Neuronal stem cell (in vitro differentiated cells): ENCODE data around the gene PDE6B.
A peak's percentile ranks its signal among the peaks of the same experiment; 100 is the strongest.
"Not testable (repeated sequence)": the region's sequence is repeated elsewhere in the genome, so short reads cannot be mapped to it uniquely, and the experiment has no call there.

Experiments
- DNase-seq: peaks from one replicate; pipeline ENCODE4 v3.0.0-alpha.2; 2013; ENCODE audit warnings: low spot score
- H2AFZ ChIP-seq: one replicate; pipeline ENCODE4 v1.6.1; 2013; ENCODE audit warnings: mild to moderate bottlenecking, low read length, inconsistent platforms
- H2AK5ac ChIP-seq: 2 replicates; pipeline ENCODE4 v1.6.1; 2013; ENCODE audit warnings: low read depth, mild to moderate bottlenecking, inconsistent platforms, low read length, moderate library complexity, mixed read lengths
- H2BK120ac ChIP-seq: 2 replicates; pipeline ENCODE4 v1.6.1; 2013; ENCODE audit warnings: low read depth, mild to moderate bottlenecking, inconsistent platforms, low read length, moderate library complexity, mixed read lengths
- H2BK12ac ChIP-seq: one replicate; pipeline ENCODE4 v1.6.1; 2013; ENCODE audit warnings: low read length, inconsistent platforms
- H2BK15ac ChIP-seq: 2 replicates; pipeline ENCODE4 v1.6.1; 2013; ENCODE audit warnings: mild to moderate bottlenecking, low read length, inconsistent platforms, mixed read lengths
- H2BK5ac ChIP-seq: one replicate; pipeline ENCODE4 v1.6.1; 2013; ENCODE audit warnings: inconsistent platforms, mild to moderate bottlenecking, low read length, moderate library complexity
- H3K14ac ChIP-seq: one replicate; pipeline ENCODE4 v1.6.1; 2013; ENCODE audit warnings: low read length, inconsistent platforms
- H3K18ac ChIP-seq: 2 replicates; pipeline ENCODE4 v1.6.1; 2013; ENCODE audit warnings: low read length, inconsistent platforms
- H3K23ac ChIP-seq: 2 replicates; pipeline ENCODE4 v1.6.1; 2013; ENCODE audit warnings: low read depth, mild to moderate bottlenecking, mixed read lengths, low read length, inconsistent platforms; ENCODE audit not compliant: poor library complexity
- H3K27ac ChIP-seq: replicated peaks from 3 replicates; pipeline ENCODE4 v1.5.1; 2013; ENCODE audit warnings: low read length, inconsistent platforms
- H3K27me3 ChIP-seq, 3 experiments: 2 replicates each; pipeline ENCODE4 v1.6.1; 2013; ENCODE audit warnings: low read length in 3 of 3, mild to moderate bottlenecking in 2 of 3, inconsistent platforms in 1 of 3, low read depth in 1 of 3, mixed read lengths in 1 of 3, moderate library complexity in 1 of 3; ENCODE audit not compliant: control insufficient read depth in 3 of 3, insufficient read depth in 3 of 3
- H3K36me3 ChIP-seq, 2 donors: replicated peaks in 1 of 2; 2 replicates each; pipeline ENCODE4 v1.6.1; 2013; ENCODE audit warnings: low read length in 2 of 2; ENCODE audit not compliant: control insufficient read depth in 2 of 2, insufficient read depth in 2 of 2
- H3K4ac ChIP-seq: 2 replicates; pipeline ENCODE4 v1.6.1; 2013; ENCODE audit warnings: inconsistent platforms, mild to moderate bottlenecking, low read length, moderate library complexity
- H3K4me1 ChIP-seq, 2 donors: 1 replicate in 1 of 2; 2 replicates in 1 of 2; pipeline ENCODE4 v1.6.1; 2013; ENCODE audit warnings: low read length in 2 of 2, low read depth in 1 of 2; ENCODE audit not compliant: control insufficient read depth in 2 of 2, insufficient read depth in 1 of 2
- H3K4me2 ChIP-seq: one replicate; pipeline ENCODE4 v1.6.1; 2013; ENCODE audit warnings: mild to moderate bottlenecking, low read length, inconsistent platforms; ENCODE audit not compliant: insufficient read depth, poor library complexity, severe bottlenecking
- H3K4me3 ChIP-seq, 2 donors: 2 replicates each; pipeline ENCODE4 v1.5.1; 2013; ENCODE audit warnings: low read length in 2 of 2, mild to moderate bottlenecking in 2 of 2, inconsistent platforms in 1 of 2, moderate library complexity in 1 of 2
- H3K79me1 ChIP-seq: one replicate; pipeline ENCODE4 v1.6.1; 2013; ENCODE audit warnings: low read depth, mild to moderate bottlenecking, inconsistent platforms, low read length, moderate library complexity
- H3K9ac ChIP-seq: one replicate; pipeline ENCODE4 v1.6.1; 2013; ENCODE audit warnings: mild to moderate bottlenecking, low read depth, low read length, inconsistent platforms; ENCODE audit not compliant: poor library complexity
- H3K9me3 ChIP-seq, 2 donors: replicated peaks in 1 of 2; 2 replicates each; pipeline versions ENCODE3 to v1.6.1; 2013; ENCODE audit warnings: low read length in 2 of 2, mild to moderate bottlenecking in 2 of 2, inconsistent platforms in 1 of 2, low read depth in 1 of 2, mixed read lengths in 1 of 2, moderate library complexity in 1 of 2; ENCODE audit not compliant: control insufficient read depth in 2 of 2, insufficient read depth in 1 of 2
- H4K8ac ChIP-seq: one replicate; pipeline ENCODE4 v1.6.1; 2013; ENCODE audit warnings: low read depth, mild to moderate bottlenecking, inconsistent platforms, low read length, moderate library complexity
- H4K91ac ChIP-seq: one replicate; pipeline ENCODE4 v1.6.1; 2013; ENCODE audit warnings: low read length, low read depth, mild to moderate bottlenecking, inconsistent platforms; ENCODE audit not compliant: poor library complexity
- WGBS, 2 donors: extraction: QIAGEN DNeasy Blood & Tissue Kit; methylation state at CpG; one replicate each; pipeline ENCODE4 v1.1.7; 2013; ENCODE audit warnings: missing lambda C conversion rate in 2 of 2, mixed read lengths in 1 of 2; ENCODE audit not compliant: insufficient read length in 2 of 2, insufficient replicate concordance in 1 of 2; ENCODE audit errors: extremely low coverage in 2 of 2; 5-methylcytosine and 5-hydroxymethylcytosine counted together

PDE6B gene

DNA sequence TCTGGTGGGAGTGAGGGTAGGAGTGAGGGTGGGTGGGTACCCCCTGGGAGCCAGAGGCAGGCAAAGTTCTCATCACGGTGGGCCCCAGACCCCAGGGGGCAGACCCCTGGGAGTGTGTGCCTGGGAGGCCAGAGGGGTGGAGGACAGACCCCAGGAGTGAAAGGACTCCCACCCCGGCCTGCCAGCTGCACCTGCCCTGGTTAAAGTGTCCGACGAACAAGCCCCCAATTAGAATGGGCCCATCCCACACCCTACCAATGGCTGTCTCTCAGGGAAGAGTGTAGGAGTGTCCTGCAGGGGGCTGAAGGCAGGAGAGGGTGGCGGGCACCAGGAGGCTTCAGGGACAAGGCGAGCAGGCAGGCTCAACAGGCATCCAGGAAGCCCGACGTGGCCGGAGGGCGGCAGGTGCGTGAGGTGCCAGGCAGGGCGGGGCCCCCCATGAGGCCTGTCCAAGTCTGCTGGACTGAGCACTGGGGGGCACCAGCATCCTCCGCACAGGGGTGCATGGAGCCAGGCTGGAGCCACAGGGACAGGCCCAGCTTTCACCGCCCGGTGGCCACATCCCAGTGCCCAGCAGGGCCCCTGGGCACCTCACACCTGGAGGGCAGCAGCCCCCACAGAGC lies 8.7 kb downstream of the PDE6B start:
- peak overlapping the region; percentile 37 for H2BK15ac ChIP-seq
- H2BK120ac ChIP-seq: no peak overlapping the region
- H2BK5ac ChIP-seq: no peak overlapping the region
- H3K4ac ChIP-seq: no peak overlapping the region
- H4K91ac ChIP-seq: no peak overlapping the region
- peaks cover 0 to 11% (median 0%) of the 10 kb centered on the region in 3 experiments for H3K27me3 ChIP-seq
- no peak overlapping the region for H3K27ac ChIP-seq
- H3K4me1 ChIP-seq: peaks cover 0 to 3% of the 10 kb centered on the region in 2 donors
- peaks cover 2% of the 10 kb centered on the region for H3K79me1 ChIP-seq
- H3K18ac ChIP-seq: peak overlapping the region; percentile 57
- no peak overlapping the region for H3K4me2 ChIP-seq
- WGBS, 2 donors: no CpG with 5 or more reads among the region's 15 CpGs
- H3K4me3 ChIP-seq: no peak overlapping the region
- no peak overlapping the region for H3K9ac ChIP-seq
- no peak overlapping the region for H2AK5ac ChIP-seq
- no peak overlapping the region for H2AFZ ChIP-seq
- DNase-seq: no peak
- peaks cover 4 to 11% of the 10 kb centered on the region in 2 donors for H3K9me3 ChIP-seq
- no peak overlapping the region for H4K8ac ChIP-seq
- no peaks in the 10 kb centered on the region for H3K36me3 ChIP-seq
- H3K14ac ChIP-seq: no peak overlapping the region
- H2BK12ac ChIP-seq: no peak overlapping the region
- H3K23ac ChIP-seq: peak overlapping the region; percentile 73

DNA sequence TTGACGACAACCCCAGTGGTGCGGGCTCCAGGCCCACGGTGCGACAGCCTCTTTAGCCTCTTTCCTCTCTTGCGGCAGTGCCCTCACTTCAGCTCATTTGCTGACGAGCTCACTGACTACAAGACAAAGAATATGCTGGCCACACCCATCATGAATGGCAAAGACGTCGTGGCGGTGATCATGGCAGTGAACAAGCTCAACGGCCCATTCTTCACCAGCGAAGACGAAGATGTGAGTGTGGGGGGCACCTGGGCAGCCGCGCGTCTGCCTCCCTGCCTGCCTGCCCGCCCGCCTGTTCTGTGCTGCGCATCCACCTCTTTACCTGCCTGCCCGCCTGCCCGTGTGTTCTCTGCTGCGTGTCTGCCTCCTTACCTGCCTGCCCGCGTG lies 9.2 kb downstream of the PDE6B start:
- Histone ChIP-seq H3K4me3 (no peak overlapping the region), H3K9ac (peak overlapping the region; percentile 60), H3K36me3 (no peaks in the 10 kb centered on the region), H3K79me1 (peaks cover 2% of the 10 kb centered on the region), H3K27ac (no peak overlapping the region), H2AK5ac (no peak overlapping the region), H2BK5ac (no peak overlapping the region), H3K23ac (peak overlapping the region; percentile 73), H3K27me3 (peaks cover 0 to 8% (median 0%) of the 10 kb centered on the region in 3 experiments), H2BK12ac (no peak overlapping the region), H2BK15ac (no peak overlapping the region), H3K4ac (no peak overlapping the region), H2BK120ac (no peak overlapping the region), H2AFZ (no peak overlapping the region), H3K4me1 (peaks cover 0 to 3% of the 10 kb centered on the region in 2 donors), H4K8ac (no peak overlapping the region), H3K4me2 (no peak overlapping the region), H3K18ac (peak overlapping the region; percentile 38), H3K9me3 (peaks cover 4 to 11% of the 10 kb centered on the region in 2 donors), H4K91ac (no peak overlapping the region), H3K14ac (no peak overlapping the region)
- no peak for DNase-seq
- no CpG with 5 or more reads among the region's 23 CpGs for WGBS, 2 donors

DNA sequence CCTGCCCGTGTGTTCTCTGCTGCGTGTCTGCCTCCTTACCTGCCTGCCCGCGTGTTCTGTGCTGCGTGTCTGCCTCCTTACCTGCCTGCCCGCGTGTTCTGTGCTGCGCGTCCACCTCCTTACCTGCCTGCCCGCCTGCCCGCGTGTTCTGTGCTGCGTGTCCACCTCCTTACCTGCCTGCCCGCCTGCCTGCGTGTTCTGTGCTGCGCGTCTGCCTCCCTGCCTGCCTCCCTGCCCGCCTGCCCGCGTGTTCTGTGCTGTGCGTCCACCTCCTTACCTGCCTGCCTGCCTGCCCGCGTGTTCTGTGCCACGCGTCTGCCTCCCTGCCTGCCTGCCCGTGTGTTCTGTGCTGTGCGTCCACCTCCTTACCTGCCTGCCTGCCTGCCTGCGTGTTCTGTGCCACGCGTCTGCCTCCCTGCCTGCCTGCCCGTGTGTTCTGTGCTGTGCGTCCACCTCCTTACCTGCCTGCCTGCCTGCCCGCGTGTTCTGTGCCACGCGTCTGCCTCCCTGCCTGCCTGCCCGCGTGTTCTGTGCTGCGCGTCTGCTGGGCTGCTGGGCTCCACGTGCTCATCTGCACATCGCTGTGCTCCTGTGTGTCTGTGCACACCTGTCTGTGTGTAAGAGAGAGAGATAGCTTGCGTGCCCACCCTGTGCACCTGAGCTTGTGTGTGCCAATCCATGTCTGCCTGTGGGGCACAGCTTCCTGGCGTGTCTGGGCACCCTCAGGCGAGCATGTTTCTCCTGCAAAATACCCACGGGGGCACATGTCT lies 9.9 kb downstream of the PDE6B start:
- H3K4me3 ChIP-seq, H3K4ac ChIP-seq, H3K27me3 ChIP-seq, H2BK120ac ChIP-seq, H3K18ac ChIP-seq, H3K36me3 ChIP-seq, H2BK15ac ChIP-seq, H3K4me2 ChIP-seq, DNase-seq, H3K27ac ChIP-seq, H4K91ac ChIP-seq, H3K4me1 ChIP-seq, H2AK5ac ChIP-seq, H3K79me1 ChIP-seq, H2BK5ac ChIP-seq, H2AFZ ChIP-seq: not testable (repeated sequence)
- Histone ChIP-seq H3K14ac (peak overlapping the region; percentile 56), H3K9me3 (peaks cover 4 to 11% of the 10 kb centered on the region in 2 donors), H2BK12ac (peak overlapping the region; percentile 22), H3K9ac (peak overlapping the region; percentile 44), H4K8ac (peak overlapping the region; percentile 43), H3K23ac (peak overlapping the region; percentile 65)
- WGBS, 2 donors: no CpG with 5 or more reads among the region's 46 CpGs
